ENCODE data around the gene PCDHA2. TPM values are rescaled to one million over a fixed set of nuclear protein-coding genes. Genes with fewer than 3 reads are reported as not detected.
"Not testable (repeated sequence)": the region's sequence is repeated elsewhere in the genome, so short reads cannot be mapped to it uniquely, and the experiment has no call there.

The PCDHA2 gene
- total RNA-seq, 6 experiments from 2014 or later = not detected

- no peak for TF ChIP-seq POLR2A (IDR thresholded peaks at IDR 0.05)
- TF ChIP-seq CTCF (IDR thresholded peaks at IDR 0.05) = peak; percentile 13 to 34 (median 27)
- Histone ChIP-seq H3K27ac (no peak within 1 kb of the TSS), H3K4me3 (no peak within 1 kb of the TSS), H3K36me3 (no peaks in the 10 kb centered on the region), H3K4me1 (no peaks in the 10 kb centered on the region), H3K27me3 (peaks cover 0 to 8% of the 10 kb centered on the region in 2 donors), H3K9me3 (no peaks in the 10 kb centered on the region)
- ATAC-seq = no peak
- 23% methylated on average over 23 of the region's 39 CpGs for WGBS (ENCODE audit: insufficient coverage, low coverage, low lambda C conversion rate, missing lambda C conversion rate)
- intact Hi-C loops (cut with DNase I) = no loop called here
- DNase-seq = no peak
Measured at GRCh38 chr5:140821375-140822280, 27.0 kb downstream of the PCDHA2 start, which contains the start of gene PCDHA5. PCDHA5 (plus strand) TSS chr5:140821613.

- Histone ChIP-seq H3K9me3 (no peaks in the 10 kb centered on the region), H3K4me3 (no peak overlapping the region), H3K4me1 (no peaks in the 10 kb centered on the region), H3K36me3 (no peaks in the 10 kb centered on the region), H3K27ac (no peak overlapping the region), H3K27me3 (peaks cover 0 to 11% of the 10 kb centered on the region in 2 donors)
- DNase-seq = no peak
- 20% methylated on average over 6 of the region's 6 CpGs for WGBS (ENCODE audit: insufficient coverage, low coverage, low lambda C conversion rate, missing lambda C conversion rate)
- TF ChIP-seq POLR2A (IDR thresholded peaks at IDR 0.05) (no peak), CTCF (IDR thresholded peaks at IDR 0.05) (peak in 1 of 4 donors; percentile 2)
- no peak for ATAC-seq
- intact Hi-C loops (cut with DNase I) = no loop called here
Measured at GRCh38 chr5:140822281-140822629, 27.6 kb downstream of the PCDHA2 start.

- ATAC-seq; H3K4me3 ChIP-seq; intact Hi-C loops (cut with DNase I); H3K9me3 ChIP-seq; DNase-seq; H3K4me1 ChIP-seq; H3K36me3 ChIP-seq; H3K27ac ChIP-seq: not testable (repeated sequence)
- peaks cover 0 to 11% of the 10 kb centered on the region in 2 donors for H3K27me3 ChIP-seq
- 25% methylated on average over 4 of the region's 48 CpGs for WGBS (ENCODE audit: insufficient coverage, low coverage, low lambda C conversion rate, missing lambda C conversion rate)
Measured at GRCh38 chr5:140822969-140823368, 28.3 kb downstream of the PCDHA2 start.

- no peak overlapping the region for H3K27ac ChIP-seq
- TF ChIP-seq POLR2A (IDR thresholded peaks at IDR 0.05) (no peak), CTCF (IDR thresholded peaks at IDR 0.05) (no peak)
- peaks cover 0 to 8% of the 10 kb centered on the region in 2 donors for H3K27me3 ChIP-seq
- ATAC-seq = no peak
- no peaks in the 10 kb centered on the region for H3K4me1 ChIP-seq
- H3K4me3 ChIP-seq = no peak overlapping the region
- DNase-seq = peak in 1 of 3 donors; percentile 46
- H3K36me3 ChIP-seq = no peaks in the 10 kb centered on the region
- intact Hi-C loops (cut with DNase I) = no loop called here
- WGBS (ENCODE audit: insufficient coverage, low coverage, low lambda C conversion rate, missing lambda C conversion rate) = no CpG with 5 or more reads among the region's 38 CpGs
- peaks cover 0 to 2% (median 0%) of the 10 kb centered on the region in 4 donors for H3K9me3 ChIP-seq
Measured at GRCh38 chr5:140823475-140823874, 28.8 kb downstream of the PCDHA2 start.

GRCh38 chr5:140827704-140828361 lies 33.2 kb downstream of the PCDHA2 start, which contains the start of gene PCDHA6:
PCDHA6 (plus strand) TSS chr5:140827960; CDS start chr5:140828092, 132 bp downstream.
- Histone ChIP-seq H3K27me3 (peaks cover 0 to 10% of the 10 kb centered on the region in 2 donors), H3K4me1 (no peaks in the 10 kb centered on the region), H3K4me3 (no peak within 1 kb of the TSS), H3K36me3 (no peaks in the 10 kb centered on the region), H3K9me3 (peaks cover 0 to 2% (median 0%) of the 10 kb centered on the region in 4 donors), H3K27ac (no peak within 1 kb of the TSS)
- intact Hi-C loops (cut with DNase I) = no loop called here
- TF ChIP-seq POLR2A (IDR thresholded peaks at IDR 0.05) (no peak), CTCF (IDR thresholded peaks at IDR 0.05) (no peak)
- DNase-seq = no peak
- no peak for ATAC-seq
- 14% methylated on average over 14 of the region's 27 CpGs for WGBS (ENCODE audit: insufficient coverage, low coverage, low lambda C conversion rate, missing lambda C conversion rate)
